HG02763 (cell line): ENCODE measurements around the gene ANO9.
"Not testable (repeated sequence)": the region's sequence is repeated elsewhere in the genome, so short reads cannot be mapped to it uniquely, and the experiment has no call there.

ENCODE experiments used
- ATAC-seq: cut with Tn5 transposase; IDR thresholded peaks from one replicate; pipeline ENCODE4 v1.9.1; 2021; ENCODE audit warnings: mild to moderate bottlenecking, moderate library complexity; ENCODE audit not compliant: unreplicated experiment

The ANO9 gene

GRCh38 chr11:471468-472145 lies 29.8 kb upstream of the ANO9 start:
- ATAC-seq = no peak

GRCh38 chr11:469684-470560 lies 28.1 kb upstream of the ANO9 start:
- no peak for ATAC-seq

GRCh38 chr11:469026-469683 lies 27.3 kb upstream of the ANO9 start:
- not testable (repeated sequence) for ATAC-seq

GRCh38 chr11:468493-468892 lies 26.7 kb upstream of the ANO9 start:
- no peak for ATAC-seq

GRCh38 chr11:468036-468435 lies 26.2 kb upstream of the ANO9 start:
- no peak for ATAC-seq

GRCh38 chr11:465896-466530 lies 24.2 kb upstream of the ANO9 start:
- ATAC-seq = no peak

- no peak for ATAC-seq
Measured at GRCh38 chr11:464316-464715, 22.5 kb upstream of the ANO9 start.

- ATAC-seq = no peak
Measured at GRCh38 chr11:462107-462890, 20.5 kb upstream of the ANO9 start.

- ATAC-seq = no peak
Measured at GRCh38 chr11:461626-462025, 19.8 kb upstream of the ANO9 start.

GRCh38 chr11:460331-461199 lies 18.8 kb upstream of the ANO9 start:
- ATAC-seq = no peak

GRCh38 chr11:459511-460220 lies 17.9 kb upstream of the ANO9 start:
- no peak for ATAC-seq

- ATAC-seq = no peak
Measured at GRCh38 chr11:457111-457760, 15.4 kb upstream of the ANO9 start.

GRCh38 chr11:456533-456932 lies 14.7 kb upstream of the ANO9 start:
- no peak for ATAC-seq

GRCh38 chr11:455566-456147 lies 13.8 kb upstream of the ANO9 start:
- no peak for ATAC-seq

GRCh38 chr11:454801-455565 lies 13.2 kb upstream of the ANO9 start:
- no peak for ATAC-seq

- ATAC-seq = no peak
Measured at GRCh38 chr11:454043-454442, 12.2 kb upstream of the ANO9 start.

- no peak for ATAC-seq
Measured at GRCh38 chr11:453564-453963, 11.8 kb upstream of the ANO9 start.
